Measurements from ENCODE around the gene HIRA. TPM values are rescaled to one million over a fixed set of nuclear protein-coding genes. Genes with fewer than 3 reads are reported as not detected.

HIRA gene
- total and polyA plus RNA-seq, 4 donors = 4.1 to 32.5 (median 23.0) TPM

- TF ChIP-seq JUND (IDR thresholded peaks at IDR 0.05) (no peak), HNF4A (conservative IDR thresholded peaks at IDR 0.05) (no peak), ATF3 (IDR thresholded peaks at IDR 0.05) (no peak), HNF4G (IDR thresholded peaks at IDR 0.05) (no peak), ZBTB33 (IDR thresholded peaks at IDR 0.05) (no peak), MAX (IDR thresholded peaks at IDR 0.05) (no peak), RXRA (IDR thresholded peaks at IDR 0.05) (no peak)
- H3K9me3 ChIP-seq (ENCODE audit: control insufficient read depth in 4 of 4, low read length in 3 of 4) = no peaks in the 10 kb centered on the region
- peaks cover 30 to 73% (median 63%) of the 10 kb centered on the region in 4 donors for H3K36me3 ChIP-seq (ENCODE audit: control insufficient read depth in 4 of 4, insufficient read depth in 3 of 4, low read depth in 1 of 4, low read length in 3 of 4)
- 95% methylated on average over 4 of the region's 4 CpGs for WGBS
- no peak overlapping the region for H3K27ac ChIP-seq (ENCODE audit: low read depth in 1 of 2, low read length in 2 of 2)
- H3K4me3 ChIP-seq (ENCODE audit: low read depth in 1 of 3, low read length in 3 of 3) = no peak overlapping the region
- no peak overlapping the region for H3K9ac ChIP-seq (ENCODE audit: low read depth in 1 of 2, low read length in 2 of 2)
- no peaks in the 10 kb centered on the region for H3K4me1 ChIP-seq (ENCODE audit: control insufficient read depth in 4 of 4, insufficient read depth in 4 of 4, low read length in 3 of 4)
- DNase-seq (ENCODE audit: low spot score) = no peak
- no peaks in the 10 kb centered on the region for H3K27me3 ChIP-seq (ENCODE audit: control insufficient read depth in 4 of 4, insufficient read depth in 4 of 4, low read length in 3 of 4)
Measured at GRCh38 chr22:19464975-19465374, 33.4 kb upstream of the HIRA start.

- no peaks in the 10 kb centered on the region for H3K27me3 ChIP-seq (ENCODE audit: control insufficient read depth in 4 of 4, insufficient read depth in 4 of 4, low read length in 3 of 4)
- H3K9me3 ChIP-seq (ENCODE audit: control insufficient read depth in 4 of 4, low read length in 3 of 4) = no peaks in the 10 kb centered on the region
- no peak overlapping the region for H3K27ac ChIP-seq (ENCODE audit: low read depth in 1 of 2, low read length in 2 of 2)
- WGBS = 80% methylated on average over 1 of the region's 1 CpG
- TF ChIP-seq GABPA (IDR thresholded peaks at IDR 0.05 in 1 of 2, conservative IDR thresholded peaks at IDR 0.05 in 1 of 2) = no peak
- TF ChIP-seq TAF1 (conservative IDR thresholded peaks at IDR 0.05) = no peak
- TF ChIP-seq ATF3 (IDR thresholded peaks at IDR 0.05) = no peak
- TF ChIP-seq YY1 (IDR thresholded peaks at IDR 0.05) = no peak
- TF ChIP-seq JUND (IDR thresholded peaks at IDR 0.05) = no peak
- TF ChIP-seq RAD21 (IDR thresholded peaks at IDR 0.05) = no peak
- H3K4me3 ChIP-seq (ENCODE audit: low read depth in 1 of 3, low read length in 3 of 3) = no peak overlapping the region
- H3K9ac ChIP-seq (ENCODE audit: low read depth in 1 of 2, low read length in 2 of 2) = no peak overlapping the region
- peaks cover 30 to 69% (median 59%) of the 10 kb centered on the region in 4 donors for H3K36me3 ChIP-seq (ENCODE audit: control insufficient read depth in 4 of 4, insufficient read depth in 3 of 4, low read depth in 1 of 4, low read length in 3 of 4)
- no peaks in the 10 kb centered on the region for H3K4me1 ChIP-seq (ENCODE audit: control insufficient read depth in 4 of 4, insufficient read depth in 4 of 4, low read length in 3 of 4)
- DNase-seq (ENCODE audit: low spot score) = no peak
Measured at GRCh38 chr22:19464546-19464945, 33.0 kb upstream of the HIRA start.

- Histone ChIP-seq H3K9ac (ENCODE audit: low read depth in 1 of 2, low read length in 2 of 2) (no peak overlapping the region), H3K27me3 (ENCODE audit: control insufficient read depth in 4 of 4, insufficient read depth in 4 of 4, low read length in 3 of 4) (no peaks in the 10 kb centered on the region), H3K4me3 (ENCODE audit: low read depth in 1 of 3, low read length in 3 of 3) (no peak overlapping the region), H3K27ac (ENCODE audit: low read depth in 1 of 2, low read length in 2 of 2) (no peak overlapping the region), H3K36me3 (ENCODE audit: control insufficient read depth in 4 of 4, insufficient read depth in 3 of 4, low read depth in 1 of 4, low read length in 3 of 4) (peaks cover 25 to 63% (median 55%) of the 10 kb centered on the region in 4 donors), H3K4me1 (ENCODE audit: control insufficient read depth in 4 of 4, insufficient read depth in 4 of 4, low read length in 3 of 4) (no peaks in the 10 kb centered on the region), H3K9me3 (ENCODE audit: control insufficient read depth in 4 of 4, low read length in 3 of 4) (no peaks in the 10 kb centered on the region)
- DNase-seq (ENCODE audit: low spot score) = no peak
- 81% methylated on average over 7 of the region's 7 CpGs for WGBS
- no peak for TF ChIP-seq HNF4G (IDR thresholded peaks at IDR 0.05)
- no peak for TF ChIP-seq REST (IDR thresholded peaks at IDR 0.05)
- no peak for TF ChIP-seq FOXA1 (IDR thresholded peaks at IDR 0.05)
- no peak for TF ChIP-seq RAD21 (IDR thresholded peaks at IDR 0.05)
- no peak for TF ChIP-seq JUND (IDR thresholded peaks at IDR 0.05)
- no peak for TF ChIP-seq NR2F2 (IDR thresholded peaks at IDR 0.05)
- TF ChIP-seq SP1 (IDR thresholded peaks at IDR 0.05) = no peak
- TF ChIP-seq EGR1 (IDR thresholded peaks at IDR 0.05; ENCODE audit: low read depth in 2 of 2) = no peak
- no peak for TF ChIP-seq CTCF (IDR thresholded peaks at IDR 0.05; ENCODE audit: low read depth, low read length, missing input control)
- TF ChIP-seq TAF1 (conservative IDR thresholded peaks at IDR 0.05) = no peak
- TF ChIP-seq FOXA2 (IDR thresholded peaks at IDR 0.05) = no peak
- TF ChIP-seq YY1 (IDR thresholded peaks at IDR 0.05) = no peak
- TF ChIP-seq ATF3 (IDR thresholded peaks at IDR 0.05) = no peak
Measured at GRCh38 chr22:19463491-19464469, 32.2 kb upstream of the HIRA start.
